HS-5 (cell line): ENCODE data around the gene KCNMB2.
"Not testable (repeated sequence)": the region's sequence is repeated elsewhere in the genome, so short reads cannot be mapped to it uniquely, and the experiment has no call there.

Experiments
- DNase-seq: peaks from one replicate; pipeline ENCODE4 v3.0.0-alpha.2; 2012; ENCODE audit warnings: low read depth

KCNMB2 gene

GRCh38 chr3:178808748-178809147 lies 272.5 kb downstream of the KCNMB2 start:
- no peak for DNase-seq

- DNase-seq, result no peak
These were observed 273.9 kb downstream of the KCNMB2 start for GRCh38 chr3:178810181-178810580.

- DNase-seq, result no peak
These were observed 286.5 kb downstream of the KCNMB2 start for GRCh38 chr3:178822722-178823121.

- no peak for DNase-seq
These were observed 286.9 kb downstream of the KCNMB2 start for GRCh38 chr3:178823150-178823549.

GRCh38 chr3:178823591-178824246 lies 287.5 kb downstream of the KCNMB2 start:
- DNase-seq, result no peak

GRCh38 chr3:178826435-178827123 lies 290.3 kb downstream of the KCNMB2 start:
- no peak for DNase-seq

- no peak for DNase-seq
These were observed 291.1 kb downstream of the KCNMB2 start for GRCh38 chr3:178827285-178827856.

- DNase-seq, result no peak
These were observed 297.5 kb downstream of the KCNMB2 start for GRCh38 chr3:178833695-178834094.

GRCh38 chr3:178835033-178835432 lies 298.8 kb downstream of the KCNMB2 start:
- no peak for DNase-seq

GRCh38 chr3:178837512-178837911 lies 301.3 kb downstream of the KCNMB2 start:
- no peak for DNase-seq

GRCh38 chr3:178840586-178840985 lies 304.4 kb downstream of the KCNMB2 start:
- DNase-seq, result no peak

- no peak for DNase-seq
These were observed 304.8 kb downstream of the KCNMB2 start for GRCh38 chr3:178841011-178841410.

- no peak for DNase-seq
These were observed 308.7 kb downstream of the KCNMB2 start for GRCh38 chr3:178844916-178845315.

- peak; percentile 8 for DNase-seq
These were observed 309.3 kb downstream of the KCNMB2 start for GRCh38 chr3:178845420-178846118.

GRCh38 chr3:178847190-178847589 lies 311.0 kb downstream of the KCNMB2 start:
- DNase-seq, result no peak

GRCh38 chr3:178849199-178849910 lies 313.1 kb downstream of the KCNMB2 start:
- DNase-seq, result no peak

- DNase-seq, result no peak
These were observed 314.4 kb downstream of the KCNMB2 start for GRCh38 chr3:178850450-178851190.

GRCh38 chr3:178851564-178851963 lies 315.3 kb downstream of the KCNMB2 start:
- DNase-seq, result no peak

- no peak for DNase-seq
These were observed 320.6 kb downstream of the KCNMB2 start for GRCh38 chr3:178856804-178857203.

- no peak for DNase-seq
These were observed 323.1 kb downstream of the KCNMB2 start for GRCh38 chr3:178859386-178859785.

GRCh38 chr3:178859900-178860436 lies 323.7 kb downstream of the KCNMB2 start:
- not testable (repeated sequence) for DNase-seq
